IPS-NIHi7 (cell line): ENCODE results near the gene CFAP99.
"Not testable (repeated sequence)": the region's sequence is repeated elsewhere in the genome, so short reads cannot be mapped to it uniquely, and the experiment has no call there.

Experiments
- DNase-seq: peaks from one replicate; pipeline ENCODE4 v3.0.0; 2012; ENCODE audit warnings: mixed read lengths; ENCODE audit errors: extremely low spot score

Gene CFAP99

GRCh38 chr4:2428496-2429213 lies 9.9 kb downstream of the CFAP99 start:
- no peak for DNase-seq

- not testable (repeated sequence) for DNase-seq
Measured at GRCh38 chr4:2429945-2430757, 11.4 kb downstream of the CFAP99 start.

- no peak for DNase-seq
Measured at GRCh38 chr4:2432004-2432403, 13.2 kb downstream of the CFAP99 start.

DNA sequence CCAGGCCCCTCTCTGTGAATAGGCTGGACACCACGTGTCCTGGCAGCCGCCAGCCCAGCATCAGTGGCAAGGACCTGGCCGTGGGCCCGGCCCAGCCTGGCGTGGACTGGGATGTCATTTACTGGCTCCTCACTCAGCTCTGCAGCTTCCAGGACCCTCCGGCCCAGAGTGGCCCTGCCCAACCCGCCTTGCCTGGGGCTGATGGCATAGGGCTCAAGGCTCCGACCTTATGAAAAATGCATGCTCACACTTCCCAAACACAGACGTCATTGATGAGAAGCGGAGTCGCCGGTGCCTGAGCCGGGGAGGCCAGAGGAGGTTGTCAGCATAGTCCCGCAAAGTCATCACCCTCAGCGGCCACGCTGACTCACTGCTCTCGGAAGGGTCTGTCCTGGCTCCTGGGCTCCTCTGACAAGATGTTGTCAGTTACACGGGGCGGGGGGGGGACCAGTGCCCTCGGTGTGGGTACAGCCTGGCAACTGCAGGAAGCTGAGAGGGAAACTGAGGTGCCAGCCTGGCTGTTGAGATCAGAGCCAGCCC lies 14.3 kb downstream of the CFAP99 start:
- DNase-seq = no peak

GRCh38 chr4:2433609-2434350 lies 15.0 kb downstream of the CFAP99 start:
- DNase-seq = no peak

DNA sequence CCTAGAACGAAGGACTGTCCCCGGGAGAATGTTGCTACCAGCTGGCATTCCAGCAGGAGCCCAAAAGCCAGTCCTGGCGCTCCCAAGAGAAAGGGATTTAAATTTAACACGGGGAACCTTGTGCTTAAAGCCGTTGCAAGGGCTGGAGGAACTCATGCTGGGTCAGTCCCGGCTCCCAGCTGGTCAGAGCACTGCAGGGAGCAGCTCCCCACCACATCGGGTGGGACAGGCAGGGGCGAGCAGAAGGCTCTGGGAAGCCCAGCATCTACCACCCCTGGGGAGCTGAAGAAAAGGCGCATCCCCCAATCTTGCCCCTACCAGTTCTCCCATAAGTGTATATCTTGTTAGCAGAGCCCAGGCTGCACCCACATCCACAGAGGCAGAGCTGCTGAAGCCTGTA lies 15.7 kb downstream of the CFAP99 start:
- DNase-seq = no peak

GRCh38 chr4:2436301-2436700 lies 17.5 kb downstream of the CFAP99 start:
- no peak for DNase-seq

GRCh38 chr4:2436761-2437474 lies 18.2 kb downstream of the CFAP99 start:
- no peak for DNase-seq

DNA sequence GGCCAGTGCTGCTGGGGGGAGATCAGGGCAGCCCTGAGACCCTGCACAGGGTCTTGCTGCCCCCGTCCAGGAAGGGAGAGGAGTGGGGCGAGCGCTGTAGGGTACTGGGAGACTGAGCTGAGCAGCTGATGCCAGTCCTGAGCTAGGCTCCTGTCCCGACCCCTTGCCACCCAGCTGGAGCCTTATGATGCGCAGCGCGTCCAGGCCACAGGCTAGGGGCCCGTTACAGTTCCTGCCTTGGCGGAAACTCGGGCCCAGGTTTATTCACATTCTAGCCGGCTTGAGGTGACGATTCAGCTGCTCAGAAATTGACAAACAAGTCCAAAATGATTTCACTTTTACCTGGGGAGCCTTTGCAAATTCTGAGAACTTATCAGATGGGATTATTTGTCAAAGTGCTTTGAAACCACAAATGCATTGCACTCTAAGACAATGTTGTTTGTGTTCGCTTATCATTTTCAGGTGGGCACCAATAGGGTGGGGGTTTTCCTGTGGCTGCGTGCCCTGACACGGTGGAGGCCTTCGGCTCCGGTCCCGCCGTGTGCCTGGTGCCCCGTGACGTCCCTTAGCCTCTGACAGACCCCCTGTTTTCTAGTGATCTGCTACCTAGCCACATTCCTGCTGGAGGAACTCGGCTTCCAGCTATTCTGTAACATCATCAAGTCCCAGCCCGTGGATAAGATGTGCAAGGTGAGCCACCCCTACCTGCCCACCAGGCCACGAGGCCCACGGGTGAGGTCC lies 18.9 kb downstream of the CFAP99 start:
- no peak for DNase-seq

GRCh38 chr4:2438822-2439718 lies 20.3 kb downstream of the CFAP99 start:
- DNase-seq = no peak

DNA sequence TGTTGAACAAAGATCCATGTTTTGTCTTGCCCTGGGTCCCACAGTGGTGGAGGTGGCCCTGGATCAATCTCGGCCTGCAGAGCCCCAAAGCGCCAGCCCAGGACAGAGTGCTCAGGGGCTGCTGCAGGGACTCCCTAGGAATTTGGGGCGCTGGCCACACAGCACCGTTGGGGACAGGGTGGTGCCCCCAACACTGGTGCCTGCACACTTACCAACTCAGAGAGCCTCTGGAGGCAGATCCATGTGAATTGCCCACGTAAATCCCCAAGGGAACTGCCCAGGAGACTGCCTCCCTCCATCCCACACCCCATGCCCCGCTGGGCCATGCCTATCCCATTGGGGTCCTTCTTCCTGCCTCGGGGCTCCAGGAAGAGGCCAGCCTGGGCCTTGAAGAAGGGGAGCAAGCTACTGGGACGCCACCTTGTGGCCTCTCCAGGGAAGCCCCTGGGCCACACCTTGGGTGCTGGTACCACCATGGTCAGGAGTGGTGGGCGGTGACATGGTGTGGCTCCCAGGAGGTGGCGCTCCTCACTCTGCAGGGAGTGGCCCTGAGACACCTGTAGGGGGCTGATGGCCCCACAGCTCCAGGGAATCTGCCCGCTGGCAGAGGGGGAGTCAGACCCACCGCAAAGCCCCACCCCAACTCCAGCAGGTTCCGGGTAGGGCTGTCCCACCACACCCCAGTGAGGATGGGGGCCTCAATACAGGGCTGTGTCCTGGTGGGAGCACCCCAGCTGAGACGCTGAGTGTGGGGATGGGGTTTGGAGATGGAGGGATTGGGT lies 22.8 kb downstream of the CFAP99 start:
- peak; percentile 96 for DNase-seq

DNA sequence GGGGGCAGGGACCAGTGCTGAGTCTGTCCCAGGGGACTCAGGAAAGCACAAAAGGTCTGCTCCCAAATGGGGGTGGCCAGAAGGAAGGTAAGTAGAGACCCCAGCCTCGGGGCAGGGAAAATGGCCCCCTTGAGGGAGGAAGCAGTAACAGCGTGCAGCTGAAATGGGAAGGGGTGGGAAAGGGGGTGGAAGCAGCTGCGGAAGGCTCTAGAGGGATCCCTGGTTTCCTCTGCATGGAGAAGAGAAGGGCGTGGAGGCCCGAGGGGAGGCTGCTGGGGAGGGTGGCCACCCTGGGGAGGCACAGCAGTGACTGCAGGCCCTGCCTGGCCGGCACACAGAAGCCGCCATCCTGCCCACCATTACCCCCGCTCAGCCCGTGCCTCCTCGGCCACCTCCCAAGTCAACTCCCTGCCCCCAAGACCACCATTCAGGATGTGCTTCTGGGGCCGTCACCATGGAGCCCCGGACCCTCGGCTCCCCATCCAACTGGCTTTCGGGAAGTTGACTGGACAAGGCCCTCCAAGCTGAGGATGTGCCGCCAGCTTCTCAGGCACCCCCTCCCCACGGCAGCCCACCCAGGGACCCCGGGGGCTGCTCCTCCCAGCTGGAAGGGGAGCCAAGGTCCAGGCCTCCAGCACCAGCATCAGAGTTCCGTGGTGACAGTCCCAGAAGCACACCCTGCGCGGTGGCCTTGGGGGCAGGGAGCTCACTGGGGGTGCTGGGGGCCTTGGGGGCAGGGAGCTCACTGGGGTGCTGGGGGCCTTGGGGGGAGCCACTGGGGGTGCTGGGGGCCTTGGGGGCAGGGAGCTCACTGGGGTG lies 23.6 kb downstream of the CFAP99 start:
- peak; percentile 69 for DNase-seq

- DNase-seq = no peak
Measured at GRCh38 chr4:2443061-2443730, 24.4 kb downstream of the CFAP99 start.

- no peak for DNase-seq
Measured at GRCh38 chr4:2443956-2444740, 25.4 kb downstream of the CFAP99 start.

- no peak for DNase-seq
Measured at GRCh38 chr4:2445130-2445529, 26.4 kb downstream of the CFAP99 start.

DNA sequence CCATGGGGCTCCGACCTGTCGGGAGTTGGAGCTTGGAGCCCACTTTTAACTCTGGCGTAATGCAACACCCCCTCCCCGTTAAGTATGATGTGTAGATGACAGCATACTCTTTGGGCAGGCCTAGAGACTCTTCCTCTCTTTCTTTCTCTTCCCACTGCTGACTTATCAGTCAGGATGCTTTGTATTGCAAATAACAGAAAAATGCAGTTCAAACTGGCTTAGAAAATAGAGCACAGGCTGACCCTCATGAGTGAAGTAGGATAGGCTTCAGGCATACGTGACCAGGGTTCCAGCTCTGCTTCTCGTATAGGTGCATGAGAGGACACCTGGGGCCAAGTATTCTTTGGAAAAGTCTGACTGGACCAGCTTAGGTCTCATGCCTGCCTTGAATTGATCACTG lies 26.8 kb downstream of the CFAP99 start:
- DNase-seq = no peak
